AG09319 (cell line): Measurements from ENCODE around the gene ADPRH.
"Not testable (repeated sequence)": the region's sequence is repeated elsewhere in the genome, so short reads cannot be mapped to it uniquely, and the experiment has no call there.

ENCODE experiments used
- DNase-seq: peaks from one replicate; pipeline ENCODE4 v3.0.0-alpha.2; 2010; ENCODE audit warnings: low read depth; ENCODE audit errors: extremely low read depth
- TF ChIP-seq, protein P1 (sequence below): IDR thresholded peaks from 2 replicates; pipeline ENCODE4 v1.5.1; 2011; ENCODE audit warnings: low read depth, mild to moderate bottlenecking, inconsistent platforms, low read length, moderate library complexity

ADPRH gene

DNA sequence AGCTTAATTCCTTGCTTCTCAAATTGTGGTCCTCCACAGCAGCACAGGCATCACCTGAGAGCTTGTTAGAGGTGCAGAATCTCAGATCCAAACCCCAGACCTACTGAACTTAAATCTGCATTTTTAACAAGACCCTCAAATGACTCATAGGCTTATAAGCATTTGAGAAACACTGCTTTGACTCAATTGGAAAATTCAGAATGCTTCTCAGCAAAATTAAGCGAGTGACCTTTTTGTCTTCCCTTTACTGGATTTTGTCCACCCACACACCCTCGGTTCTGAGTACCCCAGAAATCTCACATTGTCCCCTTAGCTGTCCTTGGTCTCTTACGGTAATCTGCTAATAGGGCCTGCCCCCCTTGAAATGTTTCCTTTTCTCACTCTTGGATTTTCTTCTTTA is 37.7 kb upstream of the ADPRH start:
- no peak for DNase-seq
- TF ChIP-seq, protein P1, sequence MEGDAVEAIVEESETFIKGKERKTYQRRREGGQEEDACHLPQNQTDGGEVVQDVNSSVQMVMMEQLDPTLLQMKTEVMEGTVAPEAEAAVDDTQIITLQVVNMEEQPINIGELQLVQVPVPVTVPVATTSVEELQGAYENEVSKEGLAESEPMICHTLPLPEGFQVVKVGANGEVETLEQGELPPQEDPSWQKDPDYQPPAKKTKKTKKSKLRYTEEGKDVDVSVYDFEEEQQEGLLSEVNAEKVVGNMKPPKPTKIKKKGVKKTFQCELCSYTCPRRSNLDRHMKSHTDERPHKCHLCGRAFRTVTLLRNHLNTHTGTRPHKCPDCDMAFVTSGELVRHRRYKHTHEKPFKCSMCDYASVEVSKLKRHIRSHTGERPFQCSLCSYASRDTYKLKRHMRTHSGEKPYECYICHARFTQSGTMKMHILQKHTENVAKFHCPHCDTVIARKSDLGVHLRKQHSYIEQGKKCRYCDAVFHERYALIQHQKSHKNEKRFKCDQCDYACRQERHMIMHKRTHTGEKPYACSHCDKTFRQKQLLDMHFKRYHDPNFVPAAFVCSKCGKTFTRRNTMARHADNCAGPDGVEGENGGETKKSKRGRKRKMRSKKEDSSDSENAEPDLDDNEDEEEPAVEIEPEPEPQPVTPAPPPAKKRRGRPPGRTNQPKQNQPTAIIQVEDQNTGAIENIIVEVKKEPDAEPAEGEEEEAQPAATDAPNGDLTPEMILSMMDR = no peak

DNA sequence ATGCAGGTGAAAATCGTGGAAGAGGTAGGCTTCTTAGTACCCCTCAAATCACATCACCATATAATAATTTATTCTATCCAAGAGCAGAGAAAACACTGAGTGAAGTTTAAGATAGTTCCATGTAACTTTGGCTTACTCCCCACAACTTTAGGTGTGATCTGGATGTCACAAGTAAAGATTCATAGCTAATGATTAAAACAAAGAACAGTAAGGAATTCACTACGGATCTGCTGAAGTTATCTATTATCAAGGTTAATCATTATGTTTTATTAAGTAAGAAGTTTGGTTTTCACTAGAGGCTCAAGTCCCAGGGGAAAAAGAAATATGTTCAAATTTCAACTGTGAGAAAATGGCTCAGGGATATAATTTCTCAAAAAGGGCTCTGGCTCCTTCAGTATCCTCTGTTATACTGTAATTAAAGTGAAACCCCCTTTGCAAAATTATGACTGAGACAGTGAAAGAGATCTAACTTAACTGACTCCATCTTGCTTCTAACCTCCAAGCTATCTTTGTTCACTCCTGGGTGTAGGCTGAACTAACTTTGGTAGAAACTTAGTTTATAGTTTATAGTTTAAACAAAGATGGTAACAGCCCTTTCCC is 37.0 kb upstream of the ADPRH start:
- DNase-seq = no peak
- TF ChIP-seq, protein P1 = no peak

GRCh38 chr3:119543147-119543546 is 36.1 kb upstream of the ADPRH start:
- TF ChIP-seq, protein P1 = no peak
- no peak for DNase-seq

DNA sequence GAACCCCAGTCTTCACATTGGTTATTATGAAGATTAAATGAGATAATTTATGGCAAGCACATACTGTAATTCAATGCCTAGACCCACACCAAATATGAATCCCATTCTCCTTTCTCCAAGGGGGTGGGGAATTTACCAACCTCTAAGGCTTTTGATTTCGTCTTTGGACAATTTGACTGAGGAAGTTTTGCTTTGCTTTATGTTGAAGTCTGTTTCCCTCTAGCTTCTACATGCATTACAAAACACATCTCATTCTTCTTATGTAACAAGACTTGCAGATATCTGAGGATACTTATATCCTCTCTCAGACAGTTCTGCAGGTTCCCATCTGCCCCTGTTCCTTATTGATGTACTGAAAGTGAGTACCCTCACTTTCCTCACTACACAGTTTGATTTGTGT is 32.1 kb upstream of the ADPRH start:
- TF ChIP-seq, protein P1 = no peak
- no peak for DNase-seq

GRCh38 chr3:119548341-119548740 is 31.0 kb upstream of the ADPRH start:
- TF ChIP-seq, protein P1 = no peak
- no peak for DNase-seq

DNA sequence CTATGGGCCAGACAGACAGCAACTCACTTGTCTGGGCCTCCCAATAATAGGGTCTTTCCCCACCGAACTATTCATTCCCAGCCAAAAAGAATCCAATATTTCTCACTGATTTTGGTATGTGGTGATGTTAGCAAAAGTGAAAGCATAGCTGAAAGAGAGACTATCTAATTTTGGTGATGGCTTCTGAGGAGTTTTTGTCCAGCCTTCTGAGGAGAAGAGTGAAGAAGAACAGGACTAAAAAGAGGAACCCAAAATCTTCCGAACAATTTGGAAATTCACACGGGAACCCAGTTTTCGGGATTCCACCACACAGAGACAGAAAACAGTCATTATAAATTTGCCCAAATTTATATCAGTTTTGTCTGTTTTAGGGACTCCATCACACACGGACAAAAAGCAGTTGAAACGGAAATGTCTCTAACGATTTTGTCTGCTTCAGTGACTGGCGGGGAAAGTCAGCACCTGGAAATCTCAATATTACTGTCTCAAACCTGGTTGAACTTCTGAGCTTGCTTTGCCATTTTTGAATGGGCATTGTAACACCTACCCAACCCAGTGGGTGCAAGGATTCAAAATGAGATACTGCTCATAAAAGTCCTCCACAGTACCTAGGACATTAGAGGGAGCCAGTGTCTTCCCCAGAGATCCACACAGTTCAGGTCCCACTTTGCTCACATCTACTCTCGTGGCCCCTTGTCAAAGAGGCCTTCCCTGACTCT is 28.9 kb upstream of the ADPRH start:
- TF ChIP-seq, protein P1 = no peak
- DNase-seq = no peak

- TF ChIP-seq, protein P1 = no peak
- DNase-seq = no peak
Observed at GRCh38 chr3:119551598-119551997, 27.7 kb upstream of the ADPRH start.

- not testable (repeated sequence) for DNase-seq
Observed at GRCh38 chr3:119552928-119553327, 26.4 kb upstream of the ADPRH start.
